Neural cell (in vitro differentiated cells): ENCODE data around the gene RAET1G. TPM values are rescaled to one million over a fixed set of nuclear protein-coding genes. Genes with fewer than 3 reads are reported as not detected.

Experiments used
- H2AFZ ChIP-seq: fragments of 200-600, 300-800 bp; sonication (generic), shearing (Covaris generic); 2 replicates; pipeline ENCODE4 v1.6.0; 2014; ENCODE audit warnings: low read depth, mild to moderate bottlenecking, antibody characterized with exemption, low read length, moderate library complexity
- H3F3A ChIP-seq: fragments of 200-600 bp; shearing (Covaris generic); 2 replicates; pipeline ENCODE4 v1.6.1; 2016; ENCODE audit warnings: mild to moderate bottlenecking, moderate library complexity, mixed read lengths, antibody characterized with exemption, low read length; ENCODE audit not compliant: insufficient read depth, poor library complexity, severe bottlenecking
- H3K27ac ChIP-seq: fragments of 200-600, 300-800 bp; sonication (generic), shearing (Covaris generic); 2 replicates; pipeline ENCODE4 v1.5.1; 2014; ENCODE audit warnings: mild to moderate bottlenecking, low read length, moderate library complexity
- H3K27me3 ChIP-seq: fragments of 300-800, 200-600 bp; sonication (generic), shearing (Covaris generic); 2 replicates; pipeline ENCODE4 v1.6.0; 2014; ENCODE audit warnings: mild to moderate bottlenecking, low read depth, low read length, moderate library complexity; ENCODE audit not compliant: insufficient read depth
- H3K36me3 ChIP-seq: fragments of 300-800, 200-600 bp; sonication (generic), shearing (Covaris generic); 2 replicates; pipeline ENCODE4 v1.5.1; 2014; ENCODE audit warnings: mild to moderate bottlenecking, antibody characterized with exemption, low read length, moderate library complexity; ENCODE audit not compliant: insufficient read depth
- H3K4me2 ChIP-seq: fragments of 300-800, 200-600 bp; sonication (generic), shearing (Covaris generic); 2 replicates; pipeline ENCODE4 v1.6.0; 2014; ENCODE audit warnings: mild to moderate bottlenecking, low read length
- H3K4me3 ChIP-seq: fragments of 300-800, 200-600 bp; sonication (generic), shearing (Covaris generic); 2 replicates; pipeline ENCODE4 v1.5.1; 2014; ENCODE audit warnings: mild to moderate bottlenecking, low read length, moderate library complexity
- H3K79me2 ChIP-seq: fragments of 200-600 bp; shearing (Covaris generic); replicated peaks from 2 replicates; pipeline ENCODE4 v1.6.0; 2014; ENCODE audit warnings: mild to moderate bottlenecking, low read length, moderate library complexity; ENCODE audit not compliant: insufficient read depth
- H3K9ac ChIP-seq: fragments of 300-800, 200-600 bp; sonication (generic), shearing (Covaris generic); 2 replicates; pipeline ENCODE4 v1.6.1; 2016; ENCODE audit warnings: mild to moderate bottlenecking, low read length, mixed read lengths
- H3K9me2 ChIP-seq: fragments of 200-600 bp; shearing (Covaris generic); 2 replicates; pipeline ENCODE4 v1.6.1; 2016; ENCODE audit warnings: mild to moderate bottlenecking, low read length, mixed read lengths; ENCODE audit not compliant: insufficient read depth
- H3K9me3 ChIP-seq: fragments of 200-600, 300-800 bp; sonication (generic), shearing (Covaris generic); 2 replicates; pipeline ENCODE4 v1.6.1; 2016; ENCODE audit warnings: mild to moderate bottlenecking, mixed run types, low read length, moderate library complexity, mixed read lengths
- H4K20me1 ChIP-seq: fragments of 200-600 bp; shearing (Covaris generic); 2 replicates; pipeline ENCODE4 v1.6.1; 2016; ENCODE audit warnings: mild to moderate bottlenecking, mixed run types; ENCODE audit not compliant: insufficient read depth
- CTCF ChIP-seq: fragments of 450-650 bp; IDR thresholded peaks from 2 replicates; pipeline ENCODE4 v1.5.1; 2014; ENCODE audit warnings: antibody characterized with exemption, mild to moderate bottlenecking, moderate library complexity; ENCODE audit not compliant: poor library complexity, severe bottlenecking
- EP300 ChIP-seq: fragments of 450-650 bp; conservative IDR thresholded peaks from 2 replicates; pipeline ENCODE4 v1.6.1; 2014; ENCODE audit warnings: antibody characterized with exemption, mild to moderate bottlenecking, moderate library complexity; ENCODE audit not compliant: poor library complexity, severe bottlenecking
- EZH2 ChIP-seq: fragments of 200-600, 300-800 bp; shearing (Covaris generic), sonication (generic); IDR thresholded peaks from 2 replicates; pipeline ENCODE4 v1.6.1; 2014; ENCODE audit warnings: antibody characterized with exemption, low read length, borderline replicate concordance, mild to moderate bottlenecking; ENCODE audit not compliant: insufficient read depth, poor library complexity, severe bottlenecking
- MXI1 ChIP-seq: fragments of 450-650 bp; conservative IDR thresholded peaks from 2 replicates; pipeline ENCODE4 v1.6.1; 2014; ENCODE audit warnings: antibody characterized with exemption, mild to moderate bottlenecking; ENCODE audit not compliant: poor library complexity, severe bottlenecking
- POLR2AphosphoS5 ChIP-seq: IDR thresholded peaks from 2 replicates; pipeline ENCODE4 v1.6.1; 2012
- RAD21 ChIP-seq: fragments of 450-650 bp; conservative IDR thresholded peaks from 2 replicates; pipeline ENCODE4 v1.6.1; 2014; ENCODE audit warnings: antibody characterized with exemption, mild to moderate bottlenecking, moderate library complexity
- REST ChIP-seq: IDR thresholded peaks from 2 replicates; pipeline ENCODE4 v1.6.1; 2012; ENCODE audit warnings: borderline replicate concordance
- SMC3 ChIP-seq: fragments of 450-650 bp; conservative IDR thresholded peaks from 2 replicates; pipeline ENCODE4 v1.6.1; 2014; ENCODE audit warnings: antibody characterized with exemption, mild to moderate bottlenecking, moderate library complexity; ENCODE audit not compliant: poor library complexity
- TAF1 ChIP-seq: IDR thresholded peaks from 2 replicates; pipeline ENCODE4 v1.6.1; 2012; ENCODE audit warnings: low read depth
- polyA plus RNA-seq: library from polyadenylated mRNA; depleted of rRNA; stranded (reverse); fragments of >200 nt; gene quantifications from 2 replicates; pipeline ENCODE4 v1.2.3, GENCODE V29; 2014

Gene RAET1G
- polyA plus RNA-seq, 1 donor from 2014 or later, result not detected

- Histone ChIP-seq H3K4me3 (no peak overlapping the region), H4K20me1 (no peaks in the 10 kb centered on the region), H3K27me3 (no peaks in the 10 kb centered on the region), H3K9me3 (no peaks in the 10 kb centered on the region), H3F3A (no peaks in the 10 kb centered on the region), H3K9me2 (no peaks in the 10 kb centered on the region), H3K9ac (no peak overlapping the region), H3K79me2 (no peaks in the 10 kb centered on the region), H3K36me3 (no peaks in the 10 kb centered on the region), H3K27ac (no peak overlapping the region), H2AFZ (no peak overlapping the region), H3K4me2 (no peak overlapping the region)
- no peak for TF ChIP-seq REST
- no peak for TF ChIP-seq EP300
- TF ChIP-seq CTCF, result no peak
- no peak for TF ChIP-seq EZH2
- no peak for TF ChIP-seq MXI1
- TF ChIP-seq SMC3, result no peak
- no peak for TF ChIP-seq POLR2AphosphoS5
Measured at GRCh38 chr6:149871182-149871581, 51.7 kb downstream of the RAET1G start.

- Histone ChIP-seq H3F3A (peaks cover 3% of the 10 kb centered on the region), H3K27me3 (no peaks in the 10 kb centered on the region), H3K36me3 (no peaks in the 10 kb centered on the region), H3K9me2 (no peaks in the 10 kb centered on the region), H3K9me3 (no peaks in the 10 kb centered on the region), H3K9ac (no peak overlapping the region), H2AFZ (no peak overlapping the region), H3K27ac (no peak overlapping the region), H3K4me2 (no peak overlapping the region), H3K4me3 (no peak overlapping the region), H4K20me1 (no peaks in the 10 kb centered on the region), H3K79me2 (no peaks in the 10 kb centered on the region)
- TF ChIP-seq RAD21 (no peak), EP300 (no peak), TAF1 (no peak)
Measured at GRCh38 chr6:149869275-149869892, 53.5 kb downstream of the RAET1G start.
